HG02642 (cell line): ENCODE data around the gene DAB1.

Experiments used
- ATAC-seq: cut with Tn5 transposase; IDR thresholded peaks from one replicate; pipeline ENCODE4 v1.9.1; 2021; ENCODE audit warnings: mild to moderate bottlenecking; ENCODE audit not compliant: unreplicated experiment, poor library complexity

The DAB1 gene

GRCh38 chr1:57423656-57424211 is at the start of gene DAB1:
DAB1 (minus strand) TSS chr1:57424060; CDS start chr1:57291030, 133,030 bp downstream.
- no peak for ATAC-seq

- ATAC-seq = no peak
Observed at GRCh38 chr1:57473448-57473847, 49.6 kb upstream of the DAB1 start.

- no peak for ATAC-seq
Observed at GRCh38 chr1:57471995-57472394, 48.1 kb upstream of the DAB1 start.

- ATAC-seq = no peak
Observed at GRCh38 chr1:57470036-57470435, 46.2 kb upstream of the DAB1 start.

- no peak for ATAC-seq
Observed at GRCh38 chr1:57468641-57469523, 45.0 kb upstream of the DAB1 start.

- no peak for ATAC-seq
Observed at GRCh38 chr1:57467830-57468229, 44.0 kb upstream of the DAB1 start.

- ATAC-seq = no peak
Observed at GRCh38 chr1:57464756-57465155, 40.9 kb upstream of the DAB1 start.

GRCh38 chr1:57463343-57463742 is 39.5 kb upstream of the DAB1 start:
- ATAC-seq = no peak

GRCh38 chr1:57461405-57461804 is 37.5 kb upstream of the DAB1 start:
- no peak for ATAC-seq

GRCh38 chr1:57451516-57451915 is 27.7 kb upstream of the DAB1 start:
- ATAC-seq = no peak

- no peak for ATAC-seq
Observed at GRCh38 chr1:57450981-57451380, 27.1 kb upstream of the DAB1 start.

- no peak for ATAC-seq
Observed at GRCh38 chr1:57447551-57447950, 23.7 kb upstream of the DAB1 start.

GRCh38 chr1:57443004-57443403 is 19.1 kb upstream of the DAB1 start:
- no peak for ATAC-seq

- no peak for ATAC-seq
Observed at GRCh38 chr1:57440096-57440495, 16.2 kb upstream of the DAB1 start.

GRCh38 chr1:57431400-57431799 is 7.5 kb upstream of the DAB1 start:
- no peak for ATAC-seq

- ATAC-seq = no peak
Observed at GRCh38 chr1:57424231-57425027, 569 bp upstream of the DAB1 start.

- ATAC-seq = no peak
Observed at GRCh38 chr1:57423135-57423655, 665 bp downstream of the DAB1 start.

GRCh38 chr1:57422271-57423134 is 1.4 kb downstream of the DAB1 start:
- ATAC-seq = no peak

- no peak for ATAC-seq
Observed at GRCh38 chr1:57421806-57422205, 2.1 kb downstream of the DAB1 start.
